Ovary (tissue), 3 donors: ENCODE measurements around the gene IGSF11.

Source experiments
- CTCF ChIP-seq, 3 donors: fragments of 450-650 bp in 2 of 3; fragments of 200-600 bp in 1 of 3; IDR thresholded peaks; one replicate each; pipeline versions ENCODE4 v1.5.1 to v1.8.0; 2016 to 2022; ENCODE audit warnings: antibody characterized with exemption in 3 of 3, mild to moderate bottlenecking in 1 of 3
- POLR2A ChIP-seq: fragments of 450-650 bp; IDR thresholded peaks from one replicate; pipeline ENCODE4 v1.6.1; 2017; ENCODE audit warnings: antibody characterized with exemption, mild to moderate bottlenecking, moderate library complexity
- donor health status: DM: no; HTN: no; CAD: no.

- TF ChIP-seq CTCF (IDR thresholded peaks at IDR 0.05) (no peak), POLR2A (no peak)
Observed at GRCh38 chr3:118863731-118864322, 170.8 kb downstream of the IGSF11 start.
